GM21367 (cell line): ENCODE measurements around the gene ANXA8.

Experiments used
- ATAC-seq: cut with Tn5 transposase; IDR thresholded peaks from one replicate; pipeline ENCODE4 v1.9.1; 2021; ENCODE audit not compliant: unreplicated experiment

ANXA8 gene

GRCh38 chr10:47449102-47449978 is 34.6 kb downstream of the ANXA8 start:
- no peak for ATAC-seq

GRCh38 chr10:47447705-47448104 is 36.2 kb downstream of the ANXA8 start:
- no peak for ATAC-seq

- ATAC-seq = no peak
Measured at GRCh38 chr10:47447209-47447608, 36.7 kb downstream of the ANXA8 start.

GRCh38 chr10:47445720-47446119 is 38.2 kb downstream of the ANXA8 start:
- no peak for ATAC-seq

GRCh38 chr10:47444047-47444446 is 39.9 kb downstream of the ANXA8 start:
- ATAC-seq = no peak

GRCh38 chr10:47443145-47443544 is 40.8 kb downstream of the ANXA8 start:
- no peak for ATAC-seq

GRCh38 chr10:47442351-47442750 is 41.6 kb downstream of the ANXA8 start:
- no peak for ATAC-seq

GRCh38 chr10:47441938-47442337 is 42.0 kb downstream of the ANXA8 start:
- ATAC-seq = no peak

- ATAC-seq = no peak
Measured at GRCh38 chr10:47440207-47440606, 43.7 kb downstream of the ANXA8 start.

- ATAC-seq = no peak
Measured at GRCh38 chr10:47438857-47439474, 44.9 kb downstream of the ANXA8 start.

- no peak for ATAC-seq
Measured at GRCh38 chr10:47435081-47435480, 48.8 kb downstream of the ANXA8 start.

- ATAC-seq = no peak
Measured at GRCh38 chr10:47425813-47426419, 58.0 kb downstream of the ANXA8 start.

- ATAC-seq = no peak
Measured at GRCh38 chr10:47424231-47424630, 59.7 kb downstream of the ANXA8 start.

GRCh38 chr10:47423476-47423875 is 60.4 kb downstream of the ANXA8 start:
- ATAC-seq = no peak

- no peak for ATAC-seq
Measured at GRCh38 chr10:47421057-47421952, 62.6 kb downstream of the ANXA8 start.

GRCh38 chr10:47420305-47421056 is 63.4 kb downstream of the ANXA8 start:
- ATAC-seq = no peak

GRCh38 chr10:47419421-47419820 is 64.5 kb downstream of the ANXA8 start:
- no peak for ATAC-seq

- ATAC-seq = no peak
Measured at GRCh38 chr10:47418966-47419365, 64.9 kb downstream of the ANXA8 start.

GRCh38 chr10:47418321-47418720 is 65.6 kb downstream of the ANXA8 start:
- ATAC-seq = no peak
